ENCODE results near the gene APOBEC3H. TPM values are rescaled to one million over a fixed set of nuclear protein-coding genes. Genes with fewer than 3 reads are reported as not detected.

Gene APOBEC3H
- total and polyA plus RNA-seq, 2 donors (not counting 3 experiments of a cell fraction or from before 2014, with no cell fraction given), result not detected

- Histone ChIP-seq H3K4me2 (ENCODE audit: insufficient read depth, low read length) (no peak overlapping the region), H3K9ac (replicated peaks; ENCODE audit: extremely low read depth, insufficient read depth, low read length) (no peak overlapping the region), H3K4me3 (replicated peaks in 1 of 3; ENCODE audit: insufficient read depth in 1 of 3, low read depth in 1 of 3, low read length in 3 of 3) (no peak overlapping the region), H3K27ac (ENCODE audit: insufficient read depth, low read depth, low read length) (no peak overlapping the region), H3K79me2 (ENCODE audit: control insufficient read depth, insufficient read depth, low read length) (no peaks in the 10 kb centered on the region), H3K9me1 (replicated peaks; ENCODE audit: control insufficient read depth, extremely low read depth, insufficient read depth, low read length) (no peaks in the 10 kb centered on the region), H3K9me3 (replicated peaks; ENCODE audit: control insufficient read depth, insufficient read depth, low read length) (no peaks in the 10 kb centered on the region), H2AFZ (ENCODE audit: low read depth, low read length) (no peak overlapping the region), H3K4me1 (ENCODE audit: control insufficient read depth, extremely low read depth, insufficient read depth, low read length) (no peaks in the 10 kb centered on the region), H4K20me1 (replicated peaks; ENCODE audit: control insufficient read depth, extremely low read depth, insufficient read depth, low read length) (no peaks in the 10 kb centered on the region), H3K27me3 (ENCODE audit: control insufficient read depth in 2 of 2, insufficient read depth in 2 of 2, low read length in 2 of 2) (peaks cover 2 to 6% of the 10 kb centered on the region in 2 experiments), H3K36me3 (ENCODE audit: control insufficient read depth in 2 of 2, extremely low read depth in 1 of 2, insufficient read depth in 2 of 2, low read length in 2 of 2) (no peaks in the 10 kb centered on the region)
- FAIRE-seq (no peak), DNase-seq (ENCODE audit: low read depth, low spot score) (no peak)
- CTCF ChIA-PET, result no interaction called here
- dilution Hi-C loops (cut with MboI; ENCODE audit: extremely low pct_ligation_motif_present, low sequenced_read_pairs), result no loop called here
- POLR2A ChIA-PET, result no interaction called here
- TF ChIP-seq CTCF (IDR thresholded peaks at IDR 0.05; ENCODE audit: extremely low read depth in 1 of 2, insufficient read depth in 1 of 2, low read depth in 1 of 2, low read length in 2 of 2), result no peak
- no peak for TF ChIP-seq GATA2 (IDR thresholded peaks at IDR 0.05; ENCODE audit: insufficient read depth, insufficient read length, low read depth, low read length)
- no peak for TF ChIP-seq JUN (IDR thresholded peaks at IDR 0.05; ENCODE audit: borderline replicate concordance, insufficient read depth, insufficient read length, low read depth)
- TF ChIP-seq MYC (IDR thresholded peaks at IDR 0.05; ENCODE audit: low read depth, low read length), result no peak
- TF ChIP-seq MAX (IDR thresholded peaks at IDR 0.05; ENCODE audit: insufficient read depth, insufficient read length), result no peak
- no peak for TF ChIP-seq POLR2AphosphoS5 (IDR thresholded peaks at IDR 0.05; ENCODE audit: insufficient read depth, low read depth, low read length)
- TF ChIP-seq POLR2A (IDR thresholded peaks at IDR 0.05; ENCODE audit: low read depth, low read length), result no peak
- no peak for TF ChIP-seq EZH2 (IDR thresholded peaks at IDR 0.05; ENCODE audit: borderline replicate concordance, low read depth, low read length, severe bottlenecking)
- TF ChIP-seq FOS (IDR thresholded peaks at IDR 0.05; ENCODE audit: borderline replicate concordance, insufficient read depth, low read length), result no peak
- BruUV-seq (replicated peaks), result no TSS peak
- intact Hi-C loops (cut with micrococcal nuclease), result no loop called here
Observed at GRCh38 chr22:39103431-39103830, 6.4 kb downstream of the APOBEC3H start.
